ENCODE measurements around the gene PARP6.

Gene PARP6

GRCh38 chr15:72272213-72272996 lies at the start of gene PARP6:
PARP6 (minus strand) TSS chr15:72272554; CDS start chr15:72267477, 5,077 bp downstream.
- DNase-seq: peak; percentile 88 to 100 (median 98)

GRCh38 chr15:72319985-72320671 lies 47.8 kb upstream of the PARP6 start, which contains the start of gene CELF6:
CELF6 (minus strand) TSS chr15:72320157; CDS start chr15:72319874, 283 bp downstream.
- DNase-seq: peak in 13 of 14 donors; percentile 12 to 91 (median 67)

DNA sequence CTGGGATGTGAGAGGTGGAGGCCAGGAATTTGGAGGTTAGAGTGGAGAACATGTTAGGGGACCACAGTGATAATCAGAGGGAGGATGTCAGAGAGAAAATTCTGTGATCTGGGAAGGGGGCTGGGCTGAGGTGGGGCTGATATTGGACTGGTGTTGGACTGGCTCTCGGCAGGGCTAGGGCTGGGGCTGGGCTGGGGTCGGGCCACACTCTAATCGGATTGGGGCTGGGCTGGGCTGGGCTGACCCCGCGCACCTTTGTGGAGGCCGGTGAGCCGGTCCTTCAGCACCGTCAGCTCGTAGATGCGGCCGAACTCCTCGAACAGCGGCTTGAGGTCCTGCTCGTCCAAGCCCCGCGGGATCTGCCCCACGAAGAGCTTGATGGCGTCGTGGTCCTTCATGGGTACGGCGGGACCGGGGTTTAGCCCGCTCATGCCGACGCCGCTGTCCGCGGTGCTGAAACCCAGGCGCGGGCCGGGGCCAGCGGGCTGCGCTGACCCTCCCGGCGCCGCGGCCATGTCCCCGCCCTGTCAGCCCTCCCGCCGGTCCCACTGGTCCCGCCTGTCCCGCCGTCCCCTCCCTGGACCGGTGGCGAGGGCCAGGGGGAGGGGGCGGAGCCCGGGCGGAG lies 47.1 kb upstream of the PARP6 start:
- DNase-seq: peak in 7 of 14 donors; percentile 28 to 80 (median 55)

DNA sequence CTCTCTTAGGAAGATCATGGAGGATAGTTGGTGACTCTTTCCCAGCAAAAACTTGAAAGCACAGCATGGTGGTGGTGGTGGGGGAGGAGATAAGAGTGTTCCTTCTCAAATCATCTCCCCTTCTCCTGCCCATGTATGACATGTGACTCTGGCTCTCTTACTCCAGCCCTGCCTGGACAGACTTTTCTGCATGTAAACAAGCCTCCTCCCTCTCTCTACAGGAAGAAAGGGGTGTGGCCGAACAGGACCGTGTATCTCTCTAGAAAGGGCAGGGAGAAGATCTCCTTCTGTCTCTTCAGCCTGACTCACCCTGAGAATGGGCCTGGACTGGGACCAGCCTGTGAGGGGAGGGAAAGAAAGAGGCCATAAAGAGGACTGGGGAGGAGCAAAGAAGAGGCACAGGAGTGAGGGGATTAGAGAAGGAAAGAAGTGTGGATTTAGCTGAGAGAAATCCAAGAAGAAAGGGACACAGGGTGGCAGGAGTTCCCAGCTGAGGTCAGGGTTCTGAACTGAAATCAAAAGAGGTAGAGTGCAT lies 46.1 kb upstream of the PARP6 start:
- peak in 1 of 14 donors; percentile 8 for DNase-seq

DNA sequence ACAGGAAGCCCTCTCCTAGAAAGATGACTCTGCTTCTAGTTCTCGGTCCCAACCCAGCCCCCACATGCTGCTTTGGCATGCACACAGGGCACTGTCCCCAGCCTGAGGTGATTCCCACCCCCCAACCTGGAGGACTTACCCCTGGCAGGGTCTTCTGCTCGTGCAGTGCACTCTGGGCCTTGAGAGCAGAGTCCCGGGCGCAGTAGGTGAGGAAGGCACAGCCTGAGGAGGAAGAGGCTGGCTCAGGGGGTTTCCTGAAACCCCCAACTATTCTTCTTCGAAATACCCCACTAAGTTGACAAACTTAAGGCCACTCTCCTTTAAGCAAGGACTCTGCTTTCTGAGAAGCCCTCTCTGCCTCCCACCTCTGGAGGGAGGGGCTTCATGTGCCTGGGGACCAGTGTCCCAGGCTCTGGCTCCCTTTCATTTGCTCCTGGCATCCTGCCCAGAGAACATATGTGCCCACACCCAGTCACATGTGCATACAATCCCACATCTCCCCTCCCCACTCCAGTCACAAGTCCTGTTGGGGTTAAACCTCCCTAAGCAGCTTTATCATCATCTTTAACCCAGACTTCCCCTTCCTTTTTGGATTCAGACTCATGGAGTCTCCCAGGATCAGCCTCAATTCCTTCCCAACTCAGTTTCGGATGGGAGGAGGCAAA lies 43.5 kb upstream of the PARP6 start:
- no peak for DNase-seq

DNA sequence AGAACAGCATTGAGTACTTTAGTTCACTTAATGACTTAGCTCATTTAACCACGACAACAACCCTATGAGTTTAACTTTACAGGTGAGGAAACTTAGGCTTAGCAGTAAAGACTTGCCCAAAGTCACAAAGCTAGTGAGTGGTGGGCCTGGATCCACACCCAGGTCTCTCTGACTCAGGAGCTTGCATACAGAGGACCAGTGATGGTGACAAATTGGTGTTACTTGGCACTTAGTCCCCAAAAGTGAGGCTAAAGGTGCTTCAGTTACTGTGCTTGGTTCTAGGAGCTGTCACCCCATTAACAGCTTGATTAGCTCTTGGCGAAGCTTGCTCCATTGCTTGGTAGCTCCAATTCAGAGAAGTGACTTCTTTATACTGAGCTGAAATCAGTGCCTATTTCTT lies 41.5 kb upstream of the PARP6 start:
- DNase-seq: no peak

- DNase-seq: no peak
These were observed 41.1 kb upstream of the PARP6 start for GRCh38 chr15:72313448-72313840.

- DNase-seq: peak in 10 of 14 donors; percentile 6 to 53 (median 30)
These were observed 40.5 kb upstream of the PARP6 start for GRCh38 chr15:72312605-72313447.

GRCh38 chr15:72307026-72307425 lies 34.7 kb upstream of the PARP6 start:
- DNase-seq: no peak

DNA sequence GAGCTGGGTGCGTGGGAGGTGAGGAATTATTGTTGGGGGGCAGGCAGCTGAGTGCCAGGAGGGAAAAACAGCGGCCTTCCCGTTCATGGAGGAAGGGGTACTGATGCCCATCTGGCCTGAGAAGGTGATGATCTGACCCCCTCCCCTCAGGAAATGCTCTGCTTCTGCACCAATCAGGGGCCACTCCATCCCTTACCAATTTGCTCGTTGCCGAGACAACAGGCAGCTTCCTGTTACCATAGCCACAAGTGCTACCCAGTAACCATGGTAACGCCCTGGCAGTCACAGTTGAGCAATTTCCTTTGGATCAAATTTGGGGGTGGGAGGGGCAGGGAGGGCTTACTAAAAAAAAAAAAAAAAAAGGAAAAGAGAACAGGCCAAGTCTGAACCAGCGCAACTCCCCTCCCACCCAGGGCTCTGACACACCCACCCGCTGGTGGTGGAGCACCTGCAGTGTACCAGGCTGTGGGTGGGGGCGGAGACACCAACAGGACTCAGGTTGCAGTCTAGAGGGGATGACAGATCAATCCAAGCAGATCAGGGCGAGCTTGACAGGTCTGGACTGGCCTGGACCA lies 33.9 kb upstream of the PARP6 start:
- DNase-seq: peak in 2 of 14 donors; percentile 3 to 46

GRCh38 chr15:72304596-72304995 lies 32.2 kb upstream of the PARP6 start:
- no peak for DNase-seq

DNA sequence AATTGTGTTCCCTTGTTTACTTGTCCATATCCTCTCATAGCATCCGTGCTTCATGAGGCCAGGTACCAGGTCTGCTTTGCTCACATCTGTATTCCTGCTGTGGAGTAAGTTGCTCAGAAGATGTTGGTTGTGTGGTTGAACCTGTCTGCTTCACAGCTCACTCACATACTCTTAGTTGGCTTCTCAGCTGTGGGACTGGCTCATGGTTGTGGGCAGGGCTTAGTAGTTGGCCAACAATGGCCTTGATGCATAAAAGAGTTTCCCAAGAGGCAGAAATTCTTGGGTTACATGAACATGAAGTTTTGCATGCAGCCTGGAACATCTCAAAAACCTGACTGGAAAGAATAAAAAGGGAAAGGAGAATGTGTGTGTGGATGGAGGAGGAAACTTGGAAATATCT lies 30.6 kb upstream of the PARP6 start:
- DNase-seq: no peak

- no peak for DNase-seq
These were observed 17.4 kb upstream of the PARP6 start for GRCh38 chr15:72289597-72290325.

DNA sequence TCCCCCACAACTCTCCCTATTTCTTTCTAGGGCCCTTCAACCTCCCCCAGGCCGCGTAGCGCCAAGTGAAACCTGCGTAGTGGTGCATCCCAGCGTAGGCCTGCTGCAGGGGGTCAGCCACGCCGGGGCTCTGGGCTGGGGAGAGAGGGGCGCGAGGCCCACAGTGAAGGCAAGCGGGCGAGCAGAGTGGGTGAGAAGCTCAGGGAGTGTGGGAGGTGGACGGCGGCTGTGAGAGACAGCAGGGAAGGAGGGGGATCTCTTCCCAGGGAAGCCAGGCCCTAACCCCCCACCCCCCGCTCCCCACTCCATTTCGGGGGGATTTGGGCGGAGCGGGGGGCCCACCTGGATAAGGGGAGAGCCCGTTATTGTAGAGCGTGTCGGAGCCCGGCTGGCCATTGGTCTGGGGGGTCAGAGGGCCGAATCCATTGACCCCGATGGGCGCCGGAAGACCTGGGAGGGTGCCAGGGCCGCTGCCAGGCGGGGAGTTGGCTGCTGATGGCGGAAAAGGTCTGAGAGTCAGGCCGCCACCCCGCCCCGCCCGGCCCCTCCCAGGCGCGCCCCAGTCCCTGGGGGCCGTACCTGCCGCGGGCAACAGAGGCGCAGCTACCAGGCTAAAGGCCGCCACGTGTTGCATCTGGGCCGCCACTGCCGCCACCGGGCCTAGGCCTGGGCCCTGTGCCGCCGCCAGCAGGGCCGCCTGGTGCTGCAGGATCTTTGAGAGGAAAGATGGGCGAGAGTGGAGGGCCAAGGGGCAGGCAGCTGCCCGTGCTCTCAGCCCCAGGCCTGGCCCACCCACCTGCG lies 16.6 kb upstream of the PARP6 start:
- DNase-seq: no peak

- DNase-seq: no peak
These were observed 13.7 kb upstream of the PARP6 start for GRCh38 chr15:72285927-72286516.

DNA sequence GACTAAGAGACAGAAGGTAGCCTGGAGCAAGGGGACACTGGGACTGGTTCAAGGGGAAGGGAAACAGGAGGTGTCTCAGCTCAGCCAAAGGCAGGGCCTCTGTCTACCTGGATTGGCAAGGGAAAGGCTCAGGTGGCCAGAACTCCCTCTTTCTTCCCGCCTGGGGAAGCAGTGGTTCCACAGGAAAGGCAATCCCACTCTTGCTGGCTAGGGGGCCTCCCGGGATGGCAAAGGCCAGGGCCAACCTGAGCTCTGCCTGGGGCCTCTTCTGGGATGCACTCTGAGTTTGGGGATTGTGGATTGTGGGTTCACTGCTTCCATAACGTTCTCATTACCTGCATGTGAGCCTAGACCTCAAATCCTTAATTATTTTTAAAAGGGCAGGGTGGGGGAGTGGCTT lies 13.0 kb upstream of the PARP6 start:
- no peak for DNase-seq

DNA sequence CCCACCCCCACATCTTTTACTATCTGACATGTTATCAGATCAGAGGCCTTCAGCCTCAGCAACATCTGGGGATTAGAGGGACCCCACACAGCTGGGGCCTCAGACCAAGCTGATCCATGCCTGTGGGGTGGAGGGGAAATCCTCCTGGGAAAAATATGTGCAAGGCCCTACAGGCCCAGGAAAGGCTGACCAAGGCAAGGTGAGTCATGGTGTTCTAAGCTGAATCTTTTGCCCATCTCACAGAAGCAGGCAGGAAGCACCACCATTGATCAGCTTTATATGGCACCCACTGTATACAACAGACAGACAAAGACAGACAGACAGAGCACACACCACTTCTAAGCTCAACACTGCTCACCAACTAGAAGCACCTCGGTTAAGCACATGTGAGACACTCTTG lies 12.4 kb upstream of the PARP6 start:
- DNase-seq: no peak

GRCh38 chr15:72281713-72282112 lies 9.4 kb upstream of the PARP6 start:
- DNase-seq: no peak

- no peak for DNase-seq
These were observed 8.4 kb upstream of the PARP6 start for GRCh38 chr15:72280751-72281150.
